ENCODE results near the gene UBR3.

The UBR3 gene

DNA sequence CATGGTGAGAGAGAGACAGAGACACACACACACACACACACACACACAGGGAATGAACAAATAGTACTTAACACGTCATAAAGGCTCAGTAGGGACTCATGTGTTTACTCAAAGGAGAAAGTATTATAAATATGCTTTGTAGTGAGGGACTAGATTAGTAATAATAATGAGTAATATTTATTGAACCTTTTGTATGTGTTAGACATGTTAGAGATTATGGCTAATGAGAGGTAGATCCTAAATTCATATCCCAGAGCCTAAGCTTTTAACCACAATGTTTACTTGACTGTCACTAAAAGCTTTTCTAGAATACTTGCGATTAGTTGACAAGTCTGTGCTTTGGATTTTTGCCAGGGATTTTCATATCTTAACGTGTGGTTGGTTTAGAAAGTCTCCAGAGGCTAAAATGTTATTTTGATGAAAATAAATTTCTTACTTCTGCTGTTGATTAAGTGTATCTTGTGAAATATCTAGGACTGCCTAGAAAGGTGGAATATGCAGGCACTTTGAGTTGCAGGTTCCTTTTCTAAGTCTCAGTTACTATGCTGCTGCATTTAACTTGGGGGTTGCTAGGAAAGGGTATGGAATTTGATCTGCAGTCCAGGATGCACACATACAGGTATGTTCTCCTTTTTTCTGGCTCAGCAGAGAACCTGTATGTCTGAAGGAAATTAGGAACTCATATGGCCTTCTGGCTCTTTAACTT, 64.5 kb downstream of the UBR3 start (continued):
- TF ChIP-seq, protein P1, sequence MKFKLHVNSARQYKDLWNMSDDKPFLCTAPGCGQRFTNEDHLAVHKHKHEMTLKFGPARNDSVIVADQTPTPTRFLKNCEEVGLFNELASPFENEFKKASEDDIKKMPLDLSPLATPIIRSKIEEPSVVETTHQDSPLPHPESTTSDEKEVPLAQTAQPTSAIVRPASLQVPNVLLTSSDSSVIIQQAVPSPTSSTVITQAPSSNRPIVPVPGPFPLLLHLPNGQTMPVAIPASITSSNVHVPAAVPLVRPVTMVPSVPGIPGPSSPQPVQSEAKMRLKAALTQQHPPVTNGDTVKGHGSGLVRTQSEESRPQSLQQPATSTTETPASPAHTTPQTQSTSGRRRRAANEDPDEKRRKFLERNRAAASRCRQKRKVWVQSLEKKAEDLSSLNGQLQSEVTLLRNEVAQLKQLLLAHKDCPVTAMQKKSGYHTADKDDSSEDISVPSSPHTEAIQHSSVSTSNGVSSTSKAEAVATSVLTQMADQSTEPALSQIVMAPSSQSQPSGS (tag by site-specific recombination; IDR thresholded peaks at IDR 0.05; ENCODE audit: low read depth), result 0 out of 2 replicates have a peak, but pooled peaks have one; percentile 16
- TF ChIP-seq ZNF394 (tag by site-specific recombination; IDR thresholded peaks at IDR 0.05; ENCODE audit: borderline replicate concordance) (no peak), ZNF416 (tag by site-specific recombination; IDR thresholded peaks at IDR 0.05) (no peak), ZNF10 (tag by site-specific recombination; IDR thresholded peaks at IDR 0.05) (no peak), IKZF3 (tag by site-specific recombination; IDR thresholded peaks at IDR 0.05) (peak; percentile 10; the same call in 1 of the 2 replicates), ZNF768 (tag by site-specific recombination; IDR thresholded peaks at IDR 0.05) (no peak), ZNF426 (tag by site-specific recombination; IDR thresholded peaks at IDR 0.05) (no peak), ZNF624 (tag by site-specific recombination; IDR thresholded peaks at IDR 0.05) (no peak), ZNF792 (tag by site-specific recombination; IDR thresholded peaks at IDR 0.05) (no peak), ZNF555 (tag by site-specific recombination; conservative IDR thresholded peaks at IDR 0.05) (no peak), SETDB1 (IDR thresholded peaks at IDR 0.05; ENCODE audit: insufficient read length, low read length) (no peak), HOXC10 (CRISPR knock-in tag; IDR thresholded peaks at IDR 0.05) (no peak), ZNF701 (tag by site-specific recombination; IDR thresholded peaks at IDR 0.05) (no peak), ZNF48 (tag by site-specific recombination; IDR thresholded peaks at IDR 0.05) (no peak), SCRT1 (tag by site-specific recombination; IDR thresholded peaks at IDR 0.05; ENCODE audit: borderline replicate concordance) (no peak), ZNF560 (tag by site-specific recombination; IDR thresholded peaks at IDR 0.05; ENCODE audit: borderline replicate concordance) (no peak), ZBTB21 (tag by site-specific recombination; IDR thresholded peaks at IDR 0.05) (peak; percentile 66; the same call in 1 of the 2 replicates)

- ChIA-PET POLR2A (no interaction called here), CTCF (interaction anchor here (0.6 kb wide), 1 partner anchor 9 kb away, joined by 3 read pairs; no protein-coding TSS in a partner anchor)
- TF ChIP-seq ZFHX2 (tag by site-specific recombination; conservative IDR thresholded peaks at IDR 0.05), result no peak
- no peak for TF ChIP-seq KLF7 (tag by site-specific recombination; IDR thresholded peaks at IDR 0.05; ENCODE audit: borderline replicate concordance)
- TF ChIP-seq ZNF623 (tag by site-specific recombination; IDR thresholded peaks at IDR 0.05), result no peak
- TF ChIP-seq, protein P2, sequence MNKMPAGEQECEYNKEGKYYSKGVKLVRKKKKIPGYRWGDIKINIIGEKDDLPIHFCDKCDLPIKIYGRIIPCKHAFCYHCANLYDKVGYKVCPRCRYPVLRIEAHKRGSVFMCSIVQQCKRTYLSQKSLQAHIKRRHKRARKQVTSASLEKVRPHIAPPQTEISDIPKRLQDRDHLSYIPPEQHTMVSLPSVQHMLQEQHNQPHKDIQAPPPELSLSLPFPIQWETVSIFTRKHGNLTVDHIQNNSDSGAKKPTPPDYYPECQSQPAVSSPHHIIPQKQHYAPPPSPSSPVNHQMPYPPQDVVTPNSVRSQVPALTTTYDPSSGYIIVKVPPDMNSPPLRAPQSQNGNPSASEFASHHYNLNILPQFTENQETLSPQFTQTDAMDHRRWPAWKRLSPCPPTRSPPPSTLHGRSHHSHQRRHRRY (tag by site-specific recombination; IDR thresholded peaks at IDR 0.05), result no peak
- no peak for TF ChIP-seq ZNF426 (tag by site-specific recombination; IDR thresholded peaks at IDR 0.05)
- no peak for TF ChIP-seq BCL11A (tag by site-specific recombination; IDR thresholded peaks at IDR 0.05; ENCODE audit: low read depth)
- no peak for TF ChIP-seq ZNF416 (tag by site-specific recombination; IDR thresholded peaks at IDR 0.05)
- TF ChIP-seq ZFP69B (tag by site-specific recombination; IDR thresholded peaks at IDR 0.05), result no peak
- no peak for TF ChIP-seq ZSCAN30 (tag by site-specific recombination; IDR thresholded peaks at IDR 0.05)
- TF ChIP-seq ZXDB (tag by site-specific recombination; IDR thresholded peaks at IDR 0.05), result no peak
Measured at GRCh38 chr2:169892951-169893350, 65.7 kb downstream of the UBR3 start.

More at GRCh38 chr2:169892951-169893350, 65.7 kb downstream of the UBR3 start:
- peaks cover 0 to 21% of the 10 kb centered on the region in 2 experiments; a peak in 1 of 3 replicates for H3K36me3 ChIP-seq (ENCODE audit: control insufficient read depth in 2 of 2, insufficient read depth in 1 of 2, low read length in 2 of 2)
- no peak overlapping the region for H3K4me3 ChIP-seq (ENCODE audit: low read depth, low read length)
- no peak overlapping the region for H3K27ac ChIP-seq (ENCODE audit: extremely low read depth, low read depth, low read length)
- H3K4me1 ChIP-seq (ENCODE audit: control insufficient read depth, insufficient read depth, low read length), result peaks cover 7% of the 10 kb centered on the region; the same call in 1 of the 2 replicates
- H3K9me3 ChIP-seq (ENCODE audit: control insufficient read depth, insufficient read depth, low read depth, low read length), result no peaks in the 10 kb centered on the region
